Measurements from ENCODE around the gene PTAFR. TPM values are rescaled to one million over a fixed set of nuclear protein-coding genes. Genes with fewer than 3 reads are reported as not detected.

Gene PTAFR
- total RNA-seq, 1 experiment from 2014 or later = 2.6 TPM

DNA sequence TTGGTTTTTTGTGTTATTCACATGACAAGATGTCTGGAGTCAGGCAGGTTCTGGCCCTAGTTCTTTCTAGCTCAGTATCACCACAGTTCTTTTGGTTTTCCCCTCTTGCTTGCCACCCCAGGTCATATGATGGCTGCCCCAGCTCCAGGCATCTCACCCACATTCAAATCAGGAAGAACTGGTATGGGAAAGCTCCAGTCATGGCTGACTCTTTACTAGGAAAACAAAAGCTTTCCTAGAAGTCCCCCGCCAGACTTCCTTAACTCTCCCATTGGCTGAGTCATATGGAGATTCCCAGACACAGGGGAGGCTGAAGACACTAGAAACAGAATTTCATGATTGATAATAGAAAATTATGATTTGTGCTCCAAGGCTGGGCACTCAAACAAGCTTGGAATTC is 65.9 kb downstream of the PTAFR start (continued):
- TF ChIP-seq, protein P1, sequence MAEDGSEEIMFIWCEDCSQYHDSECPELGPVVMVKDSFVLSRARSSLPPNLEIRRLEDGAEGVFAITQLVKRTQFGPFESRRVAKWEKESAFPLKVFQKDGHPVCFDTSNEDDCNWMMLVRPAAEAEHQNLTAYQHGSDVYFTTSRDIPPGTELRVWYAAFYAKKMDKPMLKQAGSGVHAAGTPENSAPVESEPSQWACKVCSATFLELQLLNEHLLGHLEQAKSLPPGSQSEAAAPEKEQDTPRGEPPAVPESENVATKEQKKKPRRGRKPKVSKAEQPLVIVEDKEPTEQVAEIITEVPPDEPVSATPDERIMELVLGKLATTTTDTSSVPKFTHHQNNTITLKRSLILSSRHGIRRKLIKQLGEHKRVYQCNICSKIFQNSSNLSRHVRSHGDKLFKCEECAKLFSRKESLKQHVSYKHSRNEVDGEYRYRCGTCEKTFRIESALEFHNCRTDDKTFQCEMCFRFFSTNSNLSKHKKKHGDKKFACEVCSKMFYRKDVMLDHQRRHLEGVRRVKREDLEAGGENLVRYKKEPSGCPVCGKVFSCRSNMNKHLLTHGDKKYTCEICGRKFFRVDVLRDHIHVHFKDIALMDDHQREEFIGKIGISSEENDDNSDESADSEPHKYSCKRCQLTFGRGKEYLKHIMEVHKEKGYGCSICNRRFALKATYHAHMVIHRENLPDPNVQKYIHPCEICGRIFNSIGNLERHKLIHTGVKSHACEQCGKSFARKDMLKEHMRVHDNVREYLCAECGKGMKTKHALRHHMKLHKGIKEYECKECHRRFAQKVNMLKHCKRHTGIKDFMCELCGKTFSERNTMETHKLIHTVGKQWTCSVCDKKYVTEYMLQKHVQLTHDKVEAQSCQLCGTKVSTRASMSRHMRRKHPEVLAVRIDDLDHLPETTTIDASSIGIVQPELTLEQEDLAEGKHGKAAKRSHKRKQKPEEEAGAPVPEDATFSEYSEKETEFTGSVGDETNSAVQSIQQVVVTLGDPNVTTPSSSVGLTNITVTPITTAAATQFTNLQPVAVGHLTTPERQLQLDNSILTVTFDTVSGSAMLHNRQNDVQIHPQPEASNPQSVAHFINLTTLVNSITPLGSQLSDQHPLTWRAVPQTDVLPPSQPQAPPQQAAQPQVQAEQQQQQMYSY (CRISPR knock-in tag; IDR thresholded peaks at IDR 0.05) = no peak

DNA sequence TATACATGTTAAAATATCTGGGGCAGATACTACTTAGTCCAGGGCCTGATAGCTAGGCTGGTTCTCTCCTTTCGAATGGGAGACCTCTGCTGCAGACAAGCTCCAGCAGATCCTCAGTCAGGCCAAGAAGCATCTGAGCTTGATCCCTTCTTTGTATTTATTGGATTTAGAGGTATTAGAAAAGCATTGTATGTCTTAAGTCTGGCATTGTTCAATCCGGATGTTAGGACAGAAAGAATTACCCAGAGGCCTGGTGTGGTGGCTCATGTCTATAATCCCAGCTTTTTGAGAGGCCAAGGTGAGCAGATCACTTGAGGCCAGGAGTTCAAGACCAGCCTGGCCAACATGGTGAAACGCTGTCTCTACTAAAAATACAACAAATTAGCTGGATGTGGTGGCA is 66.9 kb downstream of the PTAFR start:
- POLR2A ChIA-PET = no interaction called here
- Mint-ChIP-seq H3K27me3 (ENCODE audit: low read depth) (no peaks in the 10 kb centered on the region), H3K9me3 (peaks cover 4% of the 10 kb centered on the region; the same call in 1 of the 2 replicates), H3K36me3 (no peaks in the 10 kb centered on the region), H3K4me1 (peaks cover 8% of the 10 kb centered on the region), H3K27ac (no peak overlapping the region), H3K4me3 (no peak overlapping the region)
- ATAC-seq (no peak), DNase-seq (ENCODE audit: low spot score) (no peak)
- CTCF ChIA-PET = interaction anchor here (1.3 kb wide), 1 partner anchor 18 kb away, joined by 5 read pairs; no protein-coding TSS in a partner anchor
- TF ChIP-seq FOXJ3 (CRISPR knock-in tag; IDR thresholded peaks at IDR 0.05; ENCODE audit: borderline replicate concordance) = no peak
- TF ChIP-seq, protein P2, sequence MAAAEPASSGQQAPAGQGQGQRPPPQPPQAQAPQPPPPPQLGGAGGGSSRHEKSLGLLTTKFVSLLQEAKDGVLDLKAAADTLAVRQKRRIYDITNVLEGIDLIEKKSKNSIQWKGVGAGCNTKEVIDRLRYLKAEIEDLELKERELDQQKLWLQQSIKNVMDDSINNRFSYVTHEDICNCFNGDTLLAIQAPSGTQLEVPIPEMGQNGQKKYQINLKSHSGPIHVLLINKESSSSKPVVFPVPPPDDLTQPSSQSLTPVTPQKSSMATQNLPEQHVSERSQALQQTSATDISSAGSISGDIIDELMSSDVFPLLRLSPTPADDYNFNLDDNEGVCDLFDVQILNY (CRISPR knock-in tag; IDR thresholded peaks at IDR 0.05) = no peak
- no peak for TF ChIP-seq GRHL2 (CRISPR knock-in tag; IDR thresholded peaks at IDR 0.05; ENCODE audit: insufficient replicate concordance, severe bottlenecking)
- TF ChIP-seq, protein P3, sequence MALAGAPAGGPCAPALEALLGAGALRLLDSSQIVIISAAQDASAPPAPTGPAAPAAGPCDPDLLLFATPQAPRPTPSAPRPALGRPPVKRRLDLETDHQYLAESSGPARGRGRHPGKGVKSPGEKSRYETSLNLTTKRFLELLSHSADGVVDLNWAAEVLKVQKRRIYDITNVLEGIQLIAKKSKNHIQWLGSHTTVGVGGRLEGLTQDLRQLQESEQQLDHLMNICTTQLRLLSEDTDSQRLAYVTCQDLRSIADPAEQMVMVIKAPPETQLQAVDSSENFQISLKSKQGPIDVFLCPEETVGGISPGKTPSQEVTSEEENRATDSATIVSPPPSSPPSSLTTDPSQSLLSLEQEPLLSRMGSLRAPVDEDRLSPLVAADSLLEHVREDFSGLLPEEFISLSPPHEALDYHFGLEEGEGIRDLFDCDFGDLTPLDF (CRISPR knock-in tag; IDR thresholded peaks at IDR 0.05) = no peak
- no peak for TF ChIP-seq ZNF263 (CRISPR knock-in tag; IDR thresholded peaks at IDR 0.05; ENCODE audit: low read depth)
- TF ChIP-seq, protein P4, sequence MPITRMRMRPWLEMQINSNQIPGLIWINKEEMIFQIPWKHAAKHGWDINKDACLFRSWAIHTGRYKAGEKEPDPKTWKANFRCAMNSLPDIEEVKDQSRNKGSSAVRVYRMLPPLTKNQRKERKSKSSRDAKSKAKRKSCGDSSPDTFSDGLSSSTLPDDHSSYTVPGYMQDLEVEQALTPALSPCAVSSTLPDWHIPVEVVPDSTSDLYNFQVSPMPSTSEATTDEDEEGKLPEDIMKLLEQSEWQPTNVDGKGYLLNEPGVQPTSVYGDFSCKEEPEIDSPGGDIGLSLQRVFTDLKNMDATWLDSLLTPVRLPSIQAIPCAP (CRISPR knock-in tag; IDR thresholded peaks at IDR 0.05) = no peak
- TF ChIP-seq, protein P5, sequence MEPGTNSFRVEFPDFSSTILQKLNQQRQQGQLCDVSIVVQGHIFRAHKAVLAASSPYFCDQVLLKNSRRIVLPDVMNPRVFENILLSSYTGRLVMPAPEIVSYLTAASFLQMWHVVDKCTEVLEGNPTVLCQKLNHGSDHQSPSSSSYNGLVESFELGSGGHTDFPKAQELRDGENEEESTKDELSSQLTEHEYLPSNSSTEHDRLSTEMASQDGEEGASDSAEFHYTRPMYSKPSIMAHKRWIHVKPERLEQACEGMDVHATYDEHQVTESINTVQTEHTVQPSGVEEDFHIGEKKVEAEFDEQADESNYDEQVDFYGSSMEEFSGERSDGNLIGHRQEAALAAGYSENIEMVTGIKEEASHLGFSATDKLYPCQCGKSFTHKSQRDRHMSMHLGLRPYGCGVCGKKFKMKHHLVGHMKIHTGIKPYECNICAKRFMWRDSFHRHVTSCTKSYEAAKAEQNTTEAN (CRISPR knock-in tag; IDR thresholded peaks at IDR 0.05) = no peak
- TF ChIP-seq ZNF423 (CRISPR knock-in tag; IDR thresholded peaks at IDR 0.05) = no peak
- no peak for TF ChIP-seq ZNF219 (CRISPR knock-in tag; IDR thresholded peaks at IDR 0.05; ENCODE audit: borderline replicate concordance)
- TF ChIP-seq RELA (CRISPR knock-in tag; IDR thresholded peaks at IDR 0.05; ENCODE audit: borderline replicate concordance) = no peak
- no peak for TF ChIP-seq SMAD3 (CRISPR knock-in tag; IDR thresholded peaks at IDR 0.05; ENCODE audit: borderline replicate concordance)
- TF ChIP-seq ZNF138 (CRISPR knock-in tag; conservative IDR thresholded peaks at IDR 0.05) = no peak
- TF ChIP-seq ZNF232 (CRISPR knock-in tag; IDR thresholded peaks at IDR 0.05) = no peak
- TF ChIP-seq IRF2 (CRISPR knock-in tag; IDR thresholded peaks at IDR 0.05; ENCODE audit: borderline replicate concordance, low read depth) = no peak
- TF ChIP-seq, protein P6, sequence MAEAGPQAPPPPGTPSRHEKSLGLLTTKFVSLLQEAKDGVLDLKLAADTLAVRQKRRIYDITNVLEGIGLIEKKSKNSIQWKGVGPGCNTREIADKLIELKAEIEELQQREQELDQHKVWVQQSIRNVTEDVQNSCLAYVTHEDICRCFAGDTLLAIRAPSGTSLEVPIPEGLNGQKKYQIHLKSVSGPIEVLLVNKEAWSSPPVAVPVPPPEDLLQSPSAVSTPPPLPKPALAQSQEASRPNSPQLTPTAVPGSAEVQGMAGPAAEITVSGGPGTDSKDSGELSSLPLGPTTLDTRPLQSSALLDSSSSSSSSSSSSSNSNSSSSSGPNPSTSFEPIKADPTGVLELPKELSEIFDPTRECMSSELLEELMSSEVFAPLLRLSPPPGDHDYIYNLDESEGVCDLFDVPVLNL (CRISPR knock-in tag; IDR thresholded peaks at IDR 0.05; ENCODE audit: borderline replicate concordance, low read depth) = no peak
- TF ChIP-seq, protein P7, sequence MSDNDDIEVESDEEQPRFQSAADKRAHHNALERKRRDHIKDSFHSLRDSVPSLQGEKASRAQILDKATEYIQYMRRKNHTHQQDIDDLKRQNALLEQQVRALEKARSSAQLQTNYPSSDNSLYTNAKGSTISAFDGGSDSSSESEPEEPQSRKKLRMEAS (CRISPR knock-in tag; IDR thresholded peaks at IDR 0.05) = no peak
- TF ChIP-seq OVOL2 (CRISPR knock-in tag; IDR thresholded peaks at IDR 0.05; ENCODE audit: borderline replicate concordance) = no peak
- no peak for TF ChIP-seq TEAD1 (CRISPR knock-in tag; IDR thresholded peaks at IDR 0.05)
- TF ChIP-seq ETV6 (CRISPR knock-in tag; IDR thresholded peaks at IDR 0.05) = no peak

Data from WTC11 (cell line).